H9 (cell line): Measurements from ENCODE around the gene CHRND. TPM values are rescaled to one million over a fixed set of nuclear protein-coding genes. Genes with fewer than 3 reads are reported as not detected.

Experiments
- DNase-seq: peaks from one replicate; pipeline ENCODE4 v3.0.0-alpha.2; 2017
- H2AFZ ChIP-seq: one replicate; pipeline ENCODE4 v1.6.1; 2013; ENCODE audit warnings: mild to moderate bottlenecking, low read length, control low read depth, moderate library complexity
- H2AK5ac ChIP-seq: 2 replicates; pipeline ENCODE4 v1.6.1; 2013; ENCODE audit warnings: low read length, control low read depth, mixed read lengths; ENCODE audit not compliant: insufficient read length
- H2BK120ac ChIP-seq: one replicate; pipeline ENCODE4 v1.6.1; 2013; ENCODE audit warnings: low read depth, mild to moderate bottlenecking, low read length, control low read depth, inconsistent platforms; ENCODE audit not compliant: poor library complexity, severe bottlenecking
- H2BK12ac ChIP-seq: 2 replicates; pipeline ENCODE4 v1.6.1; 2013; ENCODE audit warnings: low read length, control low read depth, mixed read lengths, low read depth; ENCODE audit not compliant: insufficient read length
- H2BK15ac ChIP-seq: 2 replicates; pipeline ENCODE4 v1.6.1; 2013; ENCODE audit warnings: low read depth, low read length, control low read depth
- H2BK20ac ChIP-seq: one replicate; pipeline ENCODE4 v1.6.1; 2013; ENCODE audit warnings: low read depth, mild to moderate bottlenecking, low read length, control low read depth, inconsistent platforms; ENCODE audit not compliant: poor library complexity, severe bottlenecking
- H2BK5ac ChIP-seq: 2 replicates; pipeline ENCODE4 v1.6.1; 2013; ENCODE audit warnings: low read length, control low read depth, mixed read lengths; ENCODE audit not compliant: insufficient read length
- H3K14ac ChIP-seq: 2 replicates; pipeline ENCODE4 v1.6.1; 2013; ENCODE audit warnings: low read length, control low read depth; ENCODE audit not compliant: insufficient read depth
- H3K18ac ChIP-seq: 2 replicates; pipeline ENCODE4 v1.6.1; 2013; ENCODE audit warnings: low read depth, mild to moderate bottlenecking, mixed read lengths, low read length, control low read depth; ENCODE audit not compliant: insufficient read length
- H3K23ac ChIP-seq: 2 replicates; pipeline ENCODE4 v1.6.1; 2013; ENCODE audit warnings: low read length, control low read depth, mixed read lengths, low read depth; ENCODE audit not compliant: insufficient read length
- H3K23me2 ChIP-seq: 2 replicates; pipeline ENCODE4 v1.6.1; 2013; ENCODE audit warnings: low read depth, mild to moderate bottlenecking, mixed read lengths, low read length, control low read depth; ENCODE audit not compliant: insufficient read length, poor library complexity, severe bottlenecking
- H3K27ac ChIP-seq: 2 replicates; pipeline ENCODE4 v1.5.1; 2013; ENCODE audit warnings: low read length, control low read depth, mixed read lengths, low read depth; ENCODE audit not compliant: insufficient read length
- H3K27me3 ChIP-seq: 2 replicates; pipeline ENCODE4 v1.6.1; 2013; ENCODE audit warnings: low read length, control low read depth, inconsistent platforms; ENCODE audit not compliant: insufficient read depth
- H3K4ac ChIP-seq: 2 replicates; pipeline ENCODE4 v1.6.1; 2013; ENCODE audit warnings: low read depth, mild to moderate bottlenecking, control low read depth, inconsistent platforms, low read length, moderate library complexity
- H3K4me1 ChIP-seq: 2 replicates; pipeline ENCODE4 v1.6.1; 2013; ENCODE audit warnings: low read length, control low read depth, inconsistent platforms; ENCODE audit not compliant: insufficient read depth
- H3K4me2 ChIP-seq: 2 replicates; pipeline ENCODE4 v1.6.1; 2013; ENCODE audit warnings: low read length, control low read depth, mixed read lengths; ENCODE audit not compliant: insufficient read length, insufficient read depth
- H3K56ac ChIP-seq: 2 replicates; pipeline ENCODE4 v1.6.1; 2013; ENCODE audit warnings: low read depth, mild to moderate bottlenecking, mixed read lengths, low read length, control low read depth; ENCODE audit not compliant: insufficient read length
- H3K79me1 ChIP-seq: 2 replicates; pipeline ENCODE4 v1.6.1; 2013; ENCODE audit warnings: low read depth, mild to moderate bottlenecking, moderate library complexity, low read length, control low read depth, inconsistent platforms; ENCODE audit not compliant: insufficient read depth, poor library complexity, severe bottlenecking
- H3K79me2 ChIP-seq: 2 replicates; pipeline ENCODE4 v1.6.1; 2013; ENCODE audit warnings: low read length, control low read depth, inconsistent platforms; ENCODE audit not compliant: insufficient read depth
- H3K9ac ChIP-seq: 2 replicates; pipeline ENCODE4 v1.6.1; 2013; ENCODE audit warnings: low read length, control low read depth, mixed read lengths; ENCODE audit not compliant: insufficient read length; ENCODE audit errors: extremely low read depth
- H3K9me3 ChIP-seq: one replicate; pipeline ENCODE4 v1.6.1; 2013; ENCODE audit warnings: low read depth, low read length, inconsistent platforms; ENCODE audit not compliant: control insufficient read depth
- H3T11ph ChIP-seq: one replicate; pipeline ENCODE4 v1.6.1; 2013; ENCODE audit warnings: mild to moderate bottlenecking, low read length, control low read depth, inconsistent platforms
- H4K20me1 ChIP-seq: one replicate; pipeline ENCODE4 v1.6.1; 2013; ENCODE audit not compliant: control insufficient read depth, insufficient read length, insufficient read depth
- H4K5ac ChIP-seq: 2 replicates; pipeline ENCODE4 v1.6.1; 2013; ENCODE audit warnings: low read depth, mild to moderate bottlenecking, mixed read lengths, low read length, control low read depth; ENCODE audit not compliant: insufficient read length
- H4K8ac ChIP-seq: replicated peaks from 2 replicates; pipeline ENCODE4 v1.6.1; 2013; ENCODE audit warnings: low read length, control low read depth, mixed read lengths, low read depth; ENCODE audit not compliant: insufficient read length
- H4K91ac ChIP-seq: 2 replicates; pipeline ENCODE4 v1.6.1; 2013; ENCODE audit warnings: low read depth, mild to moderate bottlenecking, moderate library complexity, mixed read lengths, low read length, control low read depth; ENCODE audit not compliant: insufficient read length
- H3K27ac Mint-ChIP-seq, 3 experiments: 2 replicates in 2 of 3; 3 replicates in 1 of 3; pipeline ENCODE4 v1.8.0; 2020 to 2021; ENCODE audit warnings: mixed read lengths in 3 of 3, mild to moderate bottlenecking in 1 of 3, moderate library complexity in 1 of 3
- H3K27me3 Mint-ChIP-seq: 2 replicates; pipeline ENCODE4 v1.8.0; 2021; ENCODE audit warnings: low read depth, mild to moderate bottlenecking, moderate library complexity, mixed read lengths
- H3K36me3 Mint-ChIP-seq, 3 experiments: 2 replicates in 2 of 3; 3 replicates in 1 of 3; pipeline ENCODE4 v1.8.0; 2020 to 2021; ENCODE audit warnings: low read depth in 3 of 3, mixed read lengths in 3 of 3; ENCODE audit not compliant: insufficient read depth in 1 of 3
- H3K4me1 Mint-ChIP-seq, 2 experiments: 2 replicates each; pipeline ENCODE4 v1.8.0; 2020; ENCODE audit warnings: mixed read lengths in 2 of 2
- H3K4me3 Mint-ChIP-seq, 2 experiments: 2 replicates in 1 of 2; 3 replicates in 1 of 2; pipeline ENCODE4 v1.8.0; 2020 to 2021; ENCODE audit warnings: mild to moderate bottlenecking in 2 of 2, mixed read lengths in 2 of 2, moderate library complexity in 1 of 2
- H3K9me3 Mint-ChIP-seq, 2 experiments: 2 replicates in 1 of 2; 3 replicates in 1 of 2; pipeline ENCODE4 v1.8.0; 2020; ENCODE audit warnings: mild to moderate bottlenecking in 2 of 2, mixed read lengths in 2 of 2, moderate library complexity in 1 of 2
- CTCF ChIP-seq: fragments of 200-600 bp; sonication (generic); conservative IDR thresholded peaks from 3 replicates; pipeline ENCODE4 v1.8.0; 2021; ENCODE audit warnings: antibody characterized with exemption, mild to moderate bottlenecking
- WGBS: extraction: QIAGEN DNeasy Blood & Tissue Kit; methylation state at CpG from one replicate; pipeline ENCODE4 v1.1.7; 2013; ENCODE audit warnings: missing lambda C conversion rate, low lambda C conversion rate, mixed read lengths; ENCODE audit not compliant: insufficient read length; ENCODE audit errors: extremely low coverage; 5-methylcytosine and 5-hydroxymethylcytosine counted together
- total RNA-seq: library from RNA; stranded (reverse); gene quantifications from 2 replicates; pipeline ENCODE4 v1.2.1, GENCODE V29; 2021

The CHRND gene
- total RNA-seq, 1 experiment from 2014 or later, result not detected

DNA sequence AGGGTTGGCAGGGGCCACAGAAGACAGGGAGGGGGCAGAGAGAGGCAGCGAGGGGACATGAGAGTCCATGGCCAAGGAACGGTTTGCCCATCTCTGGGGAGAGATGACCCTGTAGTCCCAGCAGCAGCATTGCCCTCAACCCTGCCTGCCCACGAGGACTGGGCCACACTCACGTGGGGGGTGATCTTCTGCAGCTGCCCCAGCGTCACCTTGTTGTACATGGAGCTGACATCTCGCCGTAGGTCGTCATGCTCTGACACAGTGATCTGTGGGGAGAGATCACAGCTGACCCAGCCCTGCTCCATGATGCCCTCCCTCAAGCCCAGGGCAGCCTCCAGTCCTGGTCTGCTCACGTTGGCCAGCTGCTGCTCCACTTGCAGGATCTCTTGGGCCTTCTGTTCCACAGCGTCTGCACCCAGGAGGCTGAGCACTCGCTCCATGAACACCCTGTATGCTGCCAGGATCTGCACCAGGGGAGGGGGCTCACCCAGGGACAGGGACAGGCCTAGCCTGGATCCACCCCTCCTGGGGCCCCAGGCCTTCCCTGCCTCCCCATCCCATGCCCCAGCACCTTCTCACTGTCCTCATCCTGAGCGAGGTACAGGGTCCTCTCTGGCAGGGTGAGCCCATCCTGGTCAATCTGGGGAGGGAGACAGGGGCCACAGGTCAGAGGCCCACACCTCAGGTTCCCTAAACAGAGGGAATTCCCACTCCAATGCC is 41.2 kb upstream of the CHRND start:
- Histone ChIP-seq H4K8ac (no peak overlapping the region), H4K20me1 (no peaks in the 10 kb centered on the region)
- WGBS, result no CpG with 5 or more reads among the region's 12 CpGs

More for the DNA sequence above, 41.2 kb upstream of the CHRND start:
- peaks cover 0 to 8% (median 0%) of the 10 kb centered on the region in 3 experiments; a peak in 3 of 7 replicates for H3K36me3 Mint-ChIP-seq
- H2BK5ac ChIP-seq, result no peak overlapping the region
- no peak overlapping the region for H2AK5ac ChIP-seq
- H3K27me3 ChIP-seq, result peaks cover 34% of the 10 kb centered on the region
- H3K4ac ChIP-seq, result no peak overlapping the region
- H3K23ac ChIP-seq, result no peak overlapping the region
- no peak overlapping the region for H3T11ph ChIP-seq
- peaks cover 19 to 21% of the 10 kb centered on the region in 2 experiments for H3K4me1 Mint-ChIP-seq
- peak; percentile 19 for DNase-seq
- no peak overlapping the region for H3K56ac ChIP-seq
- H2BK12ac ChIP-seq, result no peak overlapping the region
- H3K14ac ChIP-seq, result no peak overlapping the region
- no peaks in the 10 kb centered on the region for H3K79me2 ChIP-seq
- peaks cover 9% of the 10 kb centered on the region for H3K23me2 ChIP-seq
- no peak overlapping the region for H3K27ac ChIP-seq
- H2BK120ac ChIP-seq, result no peak overlapping the region
- no peak overlapping the region for H2BK15ac ChIP-seq
- H3K4me1 ChIP-seq, result peaks cover 2% of the 10 kb centered on the region; the same call in 1 of the 2 replicates
- no peaks in the 10 kb centered on the region for H3K9me3 Mint-ChIP-seq
- no peaks in the 10 kb centered on the region for H3K79me1 ChIP-seq
- H3K4me3 Mint-ChIP-seq, result peak overlapping the region; percentile 41 to 76
- H2BK20ac ChIP-seq, result no peak overlapping the region
- no peak for TF ChIP-seq CTCF
- no peak overlapping the region for H4K91ac ChIP-seq
- no peak overlapping the region for H3K9ac ChIP-seq
- no peaks in the 10 kb centered on the region for H3K9me3 ChIP-seq
- peak overlapping the region; percentile 48 for H3K4me2 ChIP-seq
- H3K27ac Mint-ChIP-seq, result no peak overlapping the region
- no peak overlapping the region for H4K5ac ChIP-seq
- no peak overlapping the region for H2AFZ ChIP-seq
- H3K27me3 Mint-ChIP-seq, result peaks cover 75% of the 10 kb centered on the region
- H3K18ac ChIP-seq, result no peak overlapping the region
